CD4-positive, alpha-beta T cell (primary cell): Measurements from ENCODE around the gene FRMD6. TPM values are rescaled to one million over a fixed set of nuclear protein-coding genes. Genes with fewer than 3 reads are reported as not detected.

ENCODE experiments used
- ATAC-seq: fragments of 200-7000 bp; cut with Tn5 transposase; one replicate; pipeline ENCODE4 v1.10.0; 2022; ENCODE audit warnings: mild to moderate bottlenecking; ENCODE audit not compliant: poor library complexity
- CTCF ChIA-PET: fragments of 350-600 bp; sonication (Branson Sonifier 250); formaldehyde crosslinking; loops from one replicate; lab custom pipeline; 2021; ENCODE audit warnings: antibody characterized with exemption, inconsistent platforms; lab: Charles Lee
- POLR2A ChIA-PET: fragments of 350-600 bp; sonication (Branson Sonifier 250); formaldehyde crosslinking; loops from one replicate; lab custom pipeline; 2021; ENCODE audit warnings: antibody characterized with exemption, inconsistent platforms; lab: Charles Lee
- DNase-seq, 14 experiments: peaks; one replicate each; pipeline ENCODE4 v3.0.0-alpha.2; 2013 to 2020; ENCODE audit warnings: mixed read lengths in 2 of 14
- H3K27ac ChIP-seq, 2 donors: one replicate each; pipeline versions ENCODE4 v1.5.1 to v1.7.0; 2013; ENCODE audit warnings: low read length in 2 of 2, low read depth in 1 of 2, mild to moderate bottlenecking in 1 of 2
- H3K27me3 ChIP-seq, 2 experiments: 1 replicate in 1 of 2; 2 replicates in 1 of 2; pipeline versions ENCODE4 v1.6.1 to v1.7.0; 2013; ENCODE audit warnings: low read length in 2 of 2, control low read depth in 1 of 2, mild to moderate bottlenecking in 1 of 2, moderate library complexity in 1 of 2; ENCODE audit not compliant: insufficient read depth in 2 of 2, control insufficient read depth in 1 of 2
- H3K36me3 ChIP-seq: one replicate; pipeline ENCODE4 v1.6.1; 2013; ENCODE audit warnings: low read length, control low read depth; ENCODE audit not compliant: insufficient read depth
- H3K4me1 ChIP-seq: one replicate; pipeline ENCODE4 v1.6.1; 2013; ENCODE audit warnings: low read length, control low read depth; ENCODE audit not compliant: insufficient read depth
- H3K4me3 ChIP-seq: one replicate; pipeline ENCODE4 v1.5.1; 2013; ENCODE audit warnings: mild to moderate bottlenecking, low read length, moderate library complexity
- H3K9me3 ChIP-seq, 2 experiments: 1 replicate in 1 of 2; 2 replicates in 1 of 2; pipeline versions ENCODE4 v1.6.1 to v1.7.0; 2013; ENCODE audit warnings: low read length in 2 of 2, mild to moderate bottlenecking in 2 of 2, control low read depth in 1 of 2, moderate library complexity in 1 of 2; ENCODE audit not compliant: control insufficient read depth in 1 of 2, insufficient read depth in 1 of 2
- H3K27ac Mint-ChIP-seq: one replicate; pipeline ENCODE4 v1.8.0; 2020; ENCODE audit warnings: mixed read lengths
- H3K27me3 Mint-ChIP-seq: one replicate; pipeline ENCODE4 v1.8.0; 2021; ENCODE audit warnings: mixed read lengths
- H3K36me3 Mint-ChIP-seq: one replicate; pipeline ENCODE4 v1.8.0; 2021; ENCODE audit warnings: low read depth, mixed read lengths
- H3K4me1 Mint-ChIP-seq: one replicate; pipeline ENCODE4 v1.8.0; 2021; ENCODE audit warnings: low read depth, mixed read lengths
- H3K4me3 Mint-ChIP-seq: one replicate; pipeline ENCODE4 v1.8.0; 2020; ENCODE audit warnings: mild to moderate bottlenecking, mixed read lengths
- H3K9me3 Mint-ChIP-seq: one replicate; pipeline ENCODE4 v1.8.0; 2020; ENCODE audit warnings: mixed read lengths
- CTCF ChIP-seq: fragments of 200-600 bp; IDR thresholded peaks from one replicate; pipeline ENCODE4 v1.8.0; 2022; ENCODE audit warnings: antibody characterized with exemption, mild to moderate bottlenecking
- intact Hi-C, 2 experiments: fragments of 100-400 bp; cut with DNase I in 1 of 2; cut with micrococcal nuclease in 1 of 2; formaldehyde crosslinking; loops; one replicate each; pipeline versions ENCODE4 v1.15.1 to v1.9.0; 2023 to 2025; cut with DNase I, micrococcal nuclease
- total RNA-seq, 174 experiments: library from RNA in 2 of 174; stranded (reverse) in 2 of 174; gene quantifications; one replicate each; pipeline ENCODE4 v1.2.3 and lab custom pipeline; 2021 to 2026

FRMD6 gene
- total RNA-seq, 2 experiments from 2014 or later, result 1.4 to 1.5 TPM

- intact Hi-C loops, result loop anchor here (1.0 to 10.0 kb wide), 8 partner anchors 62 to 828 kb away; partner anchors contain the start of genes FRMD6 (in 1 of the 2) and GNG2 (in 1 of the 2)
- Histone ChIP-seq H3K4me1 (peaks cover 13% of the 10 kb centered on the region), H3K4me3 (no peak overlapping the region), H3K27me3 (peaks cover 0 to 3% of the 10 kb centered on the region in 2 experiments), H3K36me3 (no peaks in the 10 kb centered on the region), H3K27ac (no peak overlapping the region), H3K9me3 (no peaks in the 10 kb centered on the region)
- TF ChIP-seq CTCF, result peak; percentile 87
- H3K36me3 Mint-ChIP-seq, result no peaks in the 10 kb centered on the region
- H3K4me1 Mint-ChIP-seq, result peaks cover 28% of the 10 kb centered on the region
- ChIA-PET CTCF (interaction anchor here (0.6 to 1.6 kb wide), 6 partner anchors 10 to 730 kb away, joined by 3 to 7 read pairs (median 3); partner anchors contain the start of gene GNG2), POLR2A (interaction anchor here (0.6 kb wide), 1 partner anchor 525 kb away, joined by 3 read pairs; no protein-coding TSS in a partner anchor)
- peak; percentile 71 for ATAC-seq
- H3K27ac Mint-ChIP-seq, result no peak overlapping the region
- H3K4me3 Mint-ChIP-seq, result no peak overlapping the region
- H3K27me3 Mint-ChIP-seq, result peaks cover 12% of the 10 kb centered on the region
- H3K9me3 Mint-ChIP-seq, result no peaks in the 10 kb centered on the region
- peak; percentile 51 to 87 (median 65) for DNase-seq
Observed at GRCh38 chr14:51780006-51780692, 128.4 kb downstream of the FRMD6 start.

Other genes starting within 250 kb of the FRMD6 start
- 100 to 1,000 TPM; 138 to 139 TPM for gene GNG2, start 208.7 kb downstream of the FRMD6 start, total RNA-seq